SK-N-SH treated with all-trans-retinoic acid at 6 μM for 48 hours (cell line): ENCODE results near the gene CEP68.

ENCODE experiments used
- ATAC-seq: fragments of 200-7000 bp; cut with Tn5 transposase; 3 replicates; pipeline ENCODE4 v1.9.1; 2020; ENCODE audit warnings: mild to moderate bottlenecking, moderate library complexity
- ARNTL ChIP-seq: fragments of 450-650 bp; formaldehyde crosslinking; IDR thresholded peaks from 2 replicates; pipeline ENCODE4 v1.5.0; 2020; ENCODE audit warnings: low read depth, mild to moderate bottlenecking, moderate library complexity, borderline replicate concordance
- BACH2 ChIP-seq: fragments of 250-450 bp; sonication (Bioruptor Pico); IDR thresholded peaks from 2 replicates; pipeline ENCODE4 v1.9.0; 2021; ENCODE audit warnings: mild to moderate bottlenecking, borderline replicate concordance
- CREB5 ChIP-seq: fragments of 250-450 bp; sonication (Bioruptor Pico); IDR thresholded peaks from 2 replicates; pipeline ENCODE4 v1.5.1; 2020; ENCODE audit warnings: low read depth, mild to moderate bottlenecking, moderate library complexity
- CSDC2 ChIP-seq: fragments of 250-450 bp; sonication (Bioruptor Pico); IDR thresholded peaks from 2 replicates; pipeline ENCODE4 v1.5.0; 2020; ENCODE audit warnings: mild to moderate bottlenecking, moderate library complexity
- CSRNP3 ChIP-seq: fragments of 250-450 bp; sonication (Bioruptor Pico); IDR thresholded peaks from 2 replicates; pipeline ENCODE4 v1.5.1; 2021; ENCODE audit warnings: mild to moderate bottlenecking, moderate library complexity
- ESRRG ChIP-seq: fragments of 250-450 bp; sonication (Bioruptor Pico); IDR thresholded peaks from 2 replicates; pipeline ENCODE4 v1.6.1; 2021; ENCODE audit warnings: mild to moderate bottlenecking
- GLIS3 ChIP-seq: fragments of 250-450 bp; sonication (Bioruptor Pico); IDR thresholded peaks from 2 replicates; pipeline ENCODE4 v1.5.0; 2020; ENCODE audit warnings: mild to moderate bottlenecking, moderate library complexity
- ISL1 ChIP-seq: fragments of 250-450 bp; sonication (Bioruptor Pico); IDR thresholded peaks from 2 replicates; pipeline ENCODE4 v2.1.2; 2022; ENCODE audit warnings: mild to moderate bottlenecking, moderate library complexity
- OSR1 ChIP-seq: fragments of 250-450 bp; sonication (Bioruptor Pico); IDR thresholded peaks from 2 replicates; pipeline ENCODE4 v1.8.0; 2022; ENCODE audit warnings: moderate library complexity, mild to moderate bottlenecking, inconsistent platforms
- POU6F1 ChIP-seq: fragments of 250-450 bp; sonication (Bioruptor Pico); IDR thresholded peaks from 2 replicates; pipeline ENCODE4 v1.8.0; 2021; ENCODE audit warnings: low read depth, mild to moderate bottlenecking, moderate library complexity, borderline replicate concordance
- PPARA ChIP-seq: fragments of 250-450 bp; sonication (Bioruptor Pico); IDR thresholded peaks from 2 replicates; pipeline ENCODE4 v1.5.0; 2020; ENCODE audit warnings: mild to moderate bottlenecking, borderline replicate concordance
- RARB ChIP-seq: fragments of 250-450 bp; sonication (Bioruptor Pico); IDR thresholded peaks from 2 replicates; pipeline ENCODE4 v1.8.0; 2021; ENCODE audit warnings: mild to moderate bottlenecking, moderate library complexity
- SNAI2 ChIP-seq: fragments of 250-450 bp; sonication (Bioruptor Pico); IDR thresholded peaks from 2 replicates; pipeline ENCODE4 v1.5.0; 2020; ENCODE audit warnings: mild to moderate bottlenecking, moderate library complexity
- TCF4 ChIP-seq: fragments of 250-450 bp; sonication (Bioruptor Pico); IDR thresholded peaks from 2 replicates; pipeline ENCODE4 v1.8.0; 2021; ENCODE audit warnings: mild to moderate bottlenecking, moderate library complexity, borderline replicate concordance
- TOX ChIP-seq: fragments of 250-450 bp; sonication (Bioruptor Pico); IDR thresholded peaks from 2 replicates; pipeline ENCODE4 v1.8.0; 2021; ENCODE audit warnings: mild to moderate bottlenecking, moderate library complexity, borderline replicate concordance
- TSHZ2 ChIP-seq: fragments of 250-450 bp; sonication (Bioruptor Pico); IDR thresholded peaks from 2 replicates; pipeline ENCODE4 v1.5.0; 2020; ENCODE audit warnings: mild to moderate bottlenecking, moderate library complexity
- ZC3H10 ChIP-seq: fragments of 250-450 bp; sonication (Bioruptor Pico); IDR thresholded peaks from 2 replicates; pipeline ENCODE4 v1.5.1; 2021; ENCODE audit warnings: mild to moderate bottlenecking, moderate library complexity
- ZFP3 ChIP-seq: fragments of 250-450 bp; sonication (Bioruptor Pico); IDR thresholded peaks from 2 replicates; pipeline ENCODE4 v1.5.0; 2020; ENCODE audit warnings: mild to moderate bottlenecking, moderate library complexity
- ZFP30 ChIP-seq: fragments of 450-650 bp; formaldehyde crosslinking; IDR thresholded peaks from 2 replicates; pipeline ENCODE4 v1.5.0; 2022; ENCODE audit warnings: mild to moderate bottlenecking, moderate library complexity
- ZNF565 ChIP-seq: fragments of 450-650 bp; formaldehyde crosslinking; conservative IDR thresholded peaks from 2 replicates; pipeline ENCODE4 v1.5.0; 2020; ENCODE audit warnings: low read depth, mild to moderate bottlenecking, moderate library complexity
- ZNF70 ChIP-seq: fragments of 450-650 bp; formaldehyde crosslinking; IDR thresholded peaks from 2 replicates; pipeline ENCODE4 v1.5.0; 2020; ENCODE audit warnings: mild to moderate bottlenecking, moderate library complexity
- ZNF8 ChIP-seq: fragments of 450-650 bp; formaldehyde crosslinking; IDR thresholded peaks from 2 replicates; pipeline ENCODE4 v1.5.0; 2020; ENCODE audit warnings: mild to moderate bottlenecking, moderate library complexity

Gene CEP68

GRCh38 chr2:65077898-65078297, 21.7 kb downstream of the CEP68 start:
- TF ChIP-seq ZNF565: no peak
- no peak for TF ChIP-seq SNAI2 (CRISPR knock-in tag)
- no peak for TF ChIP-seq CSDC2 (CRISPR knock-in tag)
- no peak for TF ChIP-seq ZFP3 (CRISPR knock-in tag)
- no peak for TF ChIP-seq ZNF8 (CRISPR knock-in tag)
- TF ChIP-seq OSR1 (CRISPR knock-in tag): no peak
- no peak for TF ChIP-seq CREB5 (CRISPR knock-in tag)
- no peak for TF ChIP-seq CSRNP3 (CRISPR knock-in tag)
- TF ChIP-seq ZC3H10 (CRISPR knock-in tag): no peak
- no peak for TF ChIP-seq PPARA (CRISPR knock-in tag)
- TF ChIP-seq GLIS3 (CRISPR knock-in tag): no peak
- TF ChIP-seq ISL1 (CRISPR knock-in tag): no peak
- ATAC-seq: no peak

GRCh38 chr2:65079017-65079416, 22.8 kb downstream of the CEP68 start:
- TF ChIP-seq BACH2 (no peak), ESRRG (CRISPR knock-in tag) (no peak), ZNF70 (CRISPR knock-in tag) (no peak), ZNF565 (no peak), RARB (no peak), CSDC2 (CRISPR knock-in tag) (no peak), ISL1 (CRISPR knock-in tag) (no peak), ZC3H10 (CRISPR knock-in tag) (no peak), TOX (CRISPR knock-in tag) (no peak)

GRCh38 chr2:65081232-65081685, 25.0 kb downstream of the CEP68 start:
- TF ChIP-seq ESRRG (CRISPR knock-in tag) (no peak), ZFP3 (CRISPR knock-in tag) (no peak), TCF4 (CRISPR knock-in tag) (no peak), ZC3H10 (CRISPR knock-in tag) (no peak), ZNF8 (CRISPR knock-in tag) (no peak)
- TF ChIP-seq, all 23 proteins: peak for 0

More at GRCh38 chr2:65079017-65079416, 22.8 kb downstream of the CEP68 start:
- ATAC-seq: no peak

GRCh38 chr2:65085148-65085547, 28.9 kb downstream of the CEP68 start:
- no peak for ATAC-seq
- TF ChIP-seq ZFP30 (CRISPR knock-in tag) (no peak), RARB (no peak), SNAI2 (CRISPR knock-in tag) (no peak), TCF4 (CRISPR knock-in tag) (no peak), ESRRG (CRISPR knock-in tag) (no peak), CSDC2 (CRISPR knock-in tag) (no peak), ZNF565 (no peak), ZNF70 (CRISPR knock-in tag) (no peak), CREB5 (CRISPR knock-in tag) (no peak), TSHZ2 (no peak), CSRNP3 (CRISPR knock-in tag) (no peak), BACH2 (no peak), PPARA (CRISPR knock-in tag) (no peak), POU6F1 (CRISPR knock-in tag) (no peak), ARNTL (no peak)

More at GRCh38 chr2:65081232-65081685, 25.0 kb downstream of the CEP68 start:
- no peak for ATAC-seq
